ENCODE data around the gene CACNA1B.

The CACNA1B gene

GRCh38 chr9:137987244-137988030 is 109.9 kb downstream of the CACNA1B start:
- DNase-seq, result peak; percentile 13

GRCh38 chr9:137988051-137988450 is 110.5 kb downstream of the CACNA1B start:
- DNase-seq, result no peak

GRCh38 chr9:137988701-137989100 is 111.1 kb downstream of the CACNA1B start:
- DNase-seq, result no peak

GRCh38 chr9:137989156-137989555 is 111.6 kb downstream of the CACNA1B start:
- no peak for DNase-seq

GRCh38 chr9:137989999-137990715 is 112.6 kb downstream of the CACNA1B start:
- no peak for DNase-seq

GRCh38 chr9:138003485-138004190 is 126.1 kb downstream of the CACNA1B start:
- DNase-seq, result no peak

GRCh38 chr9:138006576-138007233 is 129.1 kb downstream of the CACNA1B start:
- DNase-seq, result no peak

- no peak for DNase-seq
Measured at GRCh38 chr9:138007566-138007917, 130.0 kb downstream of the CACNA1B start.

GRCh38 chr9:138007918-138008841 is 130.6 kb downstream of the CACNA1B start:
- no peak for DNase-seq

- DNase-seq, result no peak
Measured at GRCh38 chr9:138009016-138009802, 131.6 kb downstream of the CACNA1B start.

GRCh38 chr9:138009803-138010690 is 132.5 kb downstream of the CACNA1B start:
- DNase-seq, result no peak

GRCh38 chr9:138010861-138011260 is 133.3 kb downstream of the CACNA1B start:
- DNase-seq, result no peak

- no peak for DNase-seq
Measured at GRCh38 chr9:138011951-138012500, 134.4 kb downstream of the CACNA1B start.

- no peak for DNase-seq
Measured at GRCh38 chr9:138013273-138013672, 135.7 kb downstream of the CACNA1B start.

- no peak for DNase-seq
Measured at GRCh38 chr9:138013836-138014562, 136.4 kb downstream of the CACNA1B start.

GRCh38 chr9:138014563-138014945 is 137.0 kb downstream of the CACNA1B start:
- no peak for DNase-seq

- no peak for DNase-seq
Measured at GRCh38 chr9:138015021-138015829, 137.6 kb downstream of the CACNA1B start.
